GM18873 (cell line): ENCODE measurements around the gene WBP2.

Experiments
- ATAC-seq: cut with Tn5 transposase; IDR thresholded peaks from one replicate; pipeline ENCODE4 v1.9.1; 2021; ENCODE audit warnings: mild to moderate bottlenecking, moderate library complexity, moderate number of reproducible peaks; ENCODE audit not compliant: unreplicated experiment, low FRiP score

Gene WBP2

GRCh38 chr17:75832164-75832651 lies 22.9 kb downstream of the WBP2 start:
- ATAC-seq: no peak

GRCh38 chr17:75831032-75831571 lies 24.0 kb downstream of the WBP2 start:
- ATAC-seq: no peak

- ATAC-seq: no peak
Measured at GRCh38 chr17:75830164-75831031, 24.7 kb downstream of the WBP2 start.

GRCh38 chr17:75829747-75830146 lies 25.4 kb downstream of the WBP2 start:
- ATAC-seq: no peak

DNA sequence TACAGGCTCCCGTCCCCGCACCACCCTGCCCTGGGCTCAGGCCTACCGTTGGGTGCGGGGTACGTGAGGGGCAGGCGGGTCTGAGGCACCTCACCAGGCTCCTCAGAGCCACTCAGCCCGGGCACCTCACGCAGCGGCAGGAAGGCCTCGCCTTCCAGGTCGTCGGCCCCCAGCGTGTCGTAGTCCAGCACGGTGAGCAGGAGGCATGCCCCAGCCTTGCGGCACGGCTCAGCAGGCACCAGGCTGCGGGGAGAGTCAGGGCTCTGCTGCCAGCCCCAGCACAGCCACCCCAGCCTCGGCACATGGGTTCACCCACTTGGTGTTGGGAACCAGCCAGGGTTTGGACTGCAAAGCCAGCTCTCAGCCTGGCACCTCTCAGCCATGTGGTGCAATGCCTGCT lies 26.4 kb downstream of the WBP2 start:
- ATAC-seq: no peak

GRCh38 chr17:75828076-75828400 lies 27.1 kb downstream of the WBP2 start:
- ATAC-seq: no peak

GRCh38 chr17:75827308-75828075 lies 27.6 kb downstream of the WBP2 start:
- no peak for ATAC-seq

- no peak for ATAC-seq
Measured at GRCh38 chr17:75826561-75827307, 28.4 kb downstream of the WBP2 start.

- no peak for ATAC-seq
Measured at GRCh38 chr17:75825748-75826370, 29.3 kb downstream of the WBP2 start.

DNA sequence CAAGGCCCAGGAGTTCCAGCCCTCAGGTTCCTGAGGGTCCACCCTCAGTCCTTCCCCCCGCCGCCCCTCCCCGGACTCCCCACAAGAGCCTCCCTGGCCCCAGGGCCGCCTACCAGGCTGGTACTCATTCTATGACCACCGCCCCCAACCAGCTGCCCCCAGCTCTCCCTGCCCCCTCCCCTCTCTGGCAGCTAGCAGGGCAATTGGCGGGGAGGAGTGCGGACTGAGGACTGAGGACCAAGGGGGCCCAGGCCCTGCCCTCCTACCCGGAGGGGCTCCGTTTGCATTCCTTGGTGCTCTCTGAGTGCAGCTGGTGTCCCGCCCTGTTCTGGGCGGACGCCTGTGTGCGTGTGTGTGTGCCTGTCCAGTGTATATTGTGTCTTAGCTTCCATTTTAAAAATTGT lies 30.0 kb downstream of the WBP2 start:
- ATAC-seq: no peak

DNA sequence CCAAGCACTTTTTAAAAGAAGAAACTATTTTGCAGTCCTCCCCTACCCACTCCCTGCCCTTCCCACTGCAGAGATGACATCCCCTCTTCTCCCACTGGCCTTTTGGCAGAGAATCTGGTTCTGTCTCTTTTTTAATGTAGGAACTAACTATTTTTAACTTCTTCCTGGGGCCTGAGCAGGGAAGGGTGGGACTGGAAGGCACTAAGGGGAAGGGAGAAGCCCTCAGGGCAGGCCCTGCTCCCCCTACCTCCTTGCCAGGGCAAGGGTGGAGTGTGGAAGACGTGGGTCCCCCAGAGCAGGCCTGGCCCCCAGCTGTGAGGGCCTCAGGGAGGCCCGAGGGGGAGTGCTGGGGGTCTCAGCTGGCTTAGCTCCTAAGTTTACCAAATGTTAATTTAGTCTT lies 30.5 kb downstream of the WBP2 start:
- no peak for ATAC-seq

GRCh38 chr17:75824050-75824552 lies 31.0 kb downstream of the WBP2 start:
- no peak for ATAC-seq

DNA sequence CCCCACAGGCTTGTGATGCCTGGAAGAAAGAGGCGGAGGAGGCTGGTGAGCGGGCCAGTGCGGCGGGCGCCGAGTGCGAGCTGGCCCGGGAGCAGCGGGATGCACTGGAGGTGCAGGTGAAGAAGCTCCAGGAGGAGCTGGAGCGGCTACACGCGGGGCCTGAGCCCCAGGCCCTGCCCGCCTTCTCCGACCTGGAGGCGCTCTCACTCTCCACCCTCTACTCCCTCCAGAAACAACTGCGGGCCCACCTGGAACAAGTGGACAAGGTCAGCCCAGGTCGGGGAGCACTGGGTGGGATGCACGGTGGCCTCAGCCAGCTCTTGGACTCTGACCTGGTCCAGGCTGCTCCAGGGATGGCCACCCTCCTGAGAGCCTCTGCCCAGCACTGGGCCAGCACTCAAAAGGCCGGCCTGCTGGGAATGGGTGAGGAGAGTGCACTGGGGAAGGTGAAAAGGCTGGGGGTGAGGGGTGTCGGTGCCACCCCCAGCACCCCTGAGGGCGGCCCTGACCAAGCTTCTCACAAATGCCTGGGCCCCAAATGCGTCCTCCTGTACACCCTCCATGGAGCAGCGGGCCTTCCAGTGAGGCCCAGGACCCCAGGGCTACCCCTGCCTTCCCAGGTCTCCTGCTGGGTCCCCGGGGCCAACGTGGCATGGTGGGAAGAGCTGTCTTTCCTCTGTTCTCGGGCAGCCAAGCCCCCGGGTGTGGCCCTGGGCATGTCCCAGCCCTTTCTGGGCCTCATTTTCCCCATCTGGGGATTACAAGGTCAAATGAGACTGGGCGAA lies 31.7 kb downstream of the WBP2 start:
- ATAC-seq: no peak

DNA sequence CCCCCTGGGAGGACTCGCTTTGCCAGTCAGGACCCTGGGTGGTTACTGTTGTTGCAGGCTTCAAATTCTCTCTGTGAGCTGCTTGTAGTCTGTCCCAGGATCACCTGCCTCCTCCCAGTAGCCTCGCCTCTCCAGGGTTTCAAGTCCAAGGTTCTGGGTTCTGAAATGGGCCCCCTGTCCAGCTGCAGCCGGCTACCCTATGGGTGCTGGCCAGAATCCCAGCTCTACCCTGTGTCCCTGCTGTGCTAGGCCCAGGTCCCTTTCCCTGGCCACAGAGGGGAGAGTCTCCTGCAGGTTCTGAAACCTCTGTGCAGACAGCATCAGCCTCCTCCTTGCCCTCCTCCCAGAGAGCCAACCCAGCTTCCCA lies 32.4 kb downstream of the WBP2 start:
- no peak for ATAC-seq

GRCh38 chr17:75822119-75822799 lies 32.9 kb downstream of the WBP2 start:
- ATAC-seq: no peak

DNA sequence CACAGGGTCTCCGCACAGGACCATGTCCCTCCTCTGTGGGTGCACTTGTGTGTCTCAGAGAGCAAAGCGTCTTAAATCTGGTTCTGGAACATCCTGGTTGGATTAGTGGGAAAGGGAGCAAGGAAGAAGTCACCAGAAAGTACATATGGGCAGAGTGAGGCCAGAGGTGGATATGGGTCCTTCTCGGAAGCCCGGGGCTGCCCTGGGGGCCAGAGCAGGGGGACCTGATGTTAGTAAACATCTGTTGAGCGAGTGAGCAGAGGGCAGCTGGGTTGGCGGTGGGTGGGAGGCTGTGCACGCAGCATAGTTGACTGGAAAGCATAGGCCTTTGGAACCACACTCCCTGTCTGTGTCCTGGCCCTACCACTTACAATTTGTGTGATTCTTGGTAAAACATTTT lies 33.6 kb downstream of the WBP2 start:
- ATAC-seq: no peak

GRCh38 chr17:75820094-75821080 lies 34.7 kb downstream of the WBP2 start:
- no peak for ATAC-seq

- ATAC-seq: no peak
Measured at GRCh38 chr17:75819678-75820077, 35.5 kb downstream of the WBP2 start.
